Glutamatergic neuron (in vitro differentiated cells): ENCODE results near the gene TPO. TPM values are rescaled to one million over a fixed set of nuclear protein-coding genes. Genes with fewer than 3 reads are reported as not detected.

Source experiments
- DNase-seq: peaks from one replicate; pipeline ENCODE4 v3.0.0; 2022
- H3K27ac Mint-ChIP-seq: one replicate; pipeline ENCODE4 v1.8.0; 2020; ENCODE audit warnings: mild to moderate bottlenecking, mixed read lengths, inconsistent platforms; ENCODE audit not compliant: unreplicated experiment
- H3K27me3 Mint-ChIP-seq: one replicate; pipeline ENCODE4 v1.8.0; 2020; ENCODE audit warnings: mild to moderate bottlenecking, moderate library complexity, mixed read lengths, inconsistent platforms; ENCODE audit not compliant: unreplicated experiment
- H3K36me3 Mint-ChIP-seq: one replicate; pipeline ENCODE4 v1.8.0; 2020; ENCODE audit warnings: mild to moderate bottlenecking, mixed read lengths, inconsistent platforms; ENCODE audit not compliant: unreplicated experiment
- H3K4me1 Mint-ChIP-seq: one replicate; pipeline ENCODE4 v1.8.0; 2020; ENCODE audit warnings: mild to moderate bottlenecking, low read depth, mixed read lengths, inconsistent platforms; ENCODE audit not compliant: unreplicated experiment
- H3K4me3 Mint-ChIP-seq: one replicate; pipeline ENCODE4 v1.8.0; 2020; ENCODE audit warnings: mild to moderate bottlenecking, mixed read lengths, inconsistent platforms; ENCODE audit not compliant: unreplicated experiment
- H3K9me3 Mint-ChIP-seq: one replicate; pipeline ENCODE4 v1.8.0; 2020; ENCODE audit warnings: mild to moderate bottlenecking, moderate library complexity, mixed read lengths, inconsistent platforms; ENCODE audit not compliant: unreplicated experiment
- CTCF ChIP-seq: fragments of 200-600 bp; sonication (generic); IDR thresholded peaks from one replicate; pipeline ENCODE4 v1.5.0; 2021; ENCODE audit not compliant: partially characterized antibody, unreplicated experiment
- total RNA-seq: library from RNA; stranded (reverse); fragmentation: NEBNext Ultra II Directional; extraction: Animal tissue kit (Norgen Biotek cat#: 25700); gene quantifications from one replicate; pipeline ENCODE4 v1.2.1, GENCODE V29; 2021; ENCODE audit not compliant: unreplicated experiment

TPO gene
- total RNA-seq, 1 donor from 2014 or later: not detected

- DNase-seq: peak; percentile 35
These were observed 34.7 kb downstream of the TPO start for GRCh38 chr2:1448009-1448408.

GRCh38 chr2:1450915-1451314 is 37.7 kb downstream of the TPO start:
- DNase-seq: no peak
- Mint-ChIP-seq H3K4me1 (peaks cover 18% of the 10 kb centered on the region), H3K27ac (peak overlapping the region; percentile 19), H3K36me3 (no peaks in the 10 kb centered on the region), H3K4me3 (peak overlapping the region; percentile 39), H3K9me3 (peaks cover 2% of the 10 kb centered on the region), H3K27me3 (no peaks in the 10 kb centered on the region)
- no peak for TF ChIP-seq CTCF

More at GRCh38 chr2:1448009-1448408, 34.7 kb downstream of the TPO start:
- Mint-ChIP-seq H3K27ac (no peak overlapping the region), H3K4me1 (peaks cover 16% of the 10 kb centered on the region), H3K36me3 (no peaks in the 10 kb centered on the region), H3K4me3 (no peak overlapping the region), H3K27me3 (no peaks in the 10 kb centered on the region), H3K9me3 (peaks cover 2% of the 10 kb centered on the region)
- TF ChIP-seq CTCF: no peak

GRCh38 chr2:1451422-1451821 is 38.2 kb downstream of the TPO start:
- DNase-seq: no peak
- no peaks in the 10 kb centered on the region for H3K36me3 Mint-ChIP-seq
- no peak for TF ChIP-seq CTCF
- peaks cover 19% of the 10 kb centered on the region for H3K4me1 Mint-ChIP-seq
- H3K4me3 Mint-ChIP-seq: no peak overlapping the region
- peaks cover 2% of the 10 kb centered on the region for H3K9me3 Mint-ChIP-seq
- no peaks in the 10 kb centered on the region for H3K27me3 Mint-ChIP-seq
- peak overlapping the region; percentile 67 for H3K27ac Mint-ChIP-seq

- no peaks in the 10 kb centered on the region for H3K27me3 Mint-ChIP-seq
- no peak for DNase-seq
- H3K27ac Mint-ChIP-seq: no peak overlapping the region
- no peaks in the 10 kb centered on the region for H3K36me3 Mint-ChIP-seq
- TF ChIP-seq CTCF: no peak
- H3K9me3 Mint-ChIP-seq: peaks cover 2% of the 10 kb centered on the region
- no peak overlapping the region for H3K4me3 Mint-ChIP-seq
- H3K4me1 Mint-ChIP-seq: peaks cover 15% of the 10 kb centered on the region
These were observed 40.3 kb downstream of the TPO start for GRCh38 chr2:1453561-1453960.

- no peak overlapping the region for H3K27ac Mint-ChIP-seq
- H3K4me1 Mint-ChIP-seq: peaks cover 15% of the 10 kb centered on the region
- no peaks in the 10 kb centered on the region for H3K27me3 Mint-ChIP-seq
- DNase-seq: no peak
- no peaks in the 10 kb centered on the region for H3K36me3 Mint-ChIP-seq
- H3K4me3 Mint-ChIP-seq: no peak overlapping the region
- H3K9me3 Mint-ChIP-seq: peaks cover 2% of the 10 kb centered on the region
- TF ChIP-seq CTCF: no peak
These were observed 41.1 kb downstream of the TPO start for GRCh38 chr2:1454346-1454745.
